Large intestine (tissue), 12 donors: ENCODE measurements around the gene PTGDR2. TPM values are rescaled to one million over a fixed set of nuclear protein-coding genes. Genes with fewer than 3 reads are reported as not detected.

ENCODE experiments used
- DNase-seq, 2 donors: peaks; one replicate each; pipeline versions ENCODE4 v3.0.0 to v3.0.0-alpha.2; 2013
- H3K27ac ChIP-seq: one replicate; pipeline ENCODE4 v1.5.1; 2013; ENCODE audit warnings: low read length
- H3K27me3 ChIP-seq: 2 replicates; pipeline ENCODE4 v1.6.1; 2013; ENCODE audit warnings: low read length; ENCODE audit not compliant: control insufficient read depth, insufficient read depth
- H3K36me3 ChIP-seq: 2 replicates; pipeline ENCODE4 v1.6.1; 2013; ENCODE audit warnings: low read length; ENCODE audit not compliant: control insufficient read depth, insufficient read depth
- H3K4me1 ChIP-seq: one replicate; pipeline ENCODE4 v1.6.1; 2013; ENCODE audit warnings: low read length; ENCODE audit not compliant: control insufficient read depth, insufficient read depth
- H3K4me3 ChIP-seq: one replicate; pipeline ENCODE4 v1.5.1; 2013; ENCODE audit warnings: low read length
- H3K9me3 ChIP-seq: one replicate; pipeline ENCODE4 v1.6.1; 2013; ENCODE audit warnings: mild to moderate bottlenecking, low read depth, low read length, moderate library complexity; ENCODE audit not compliant: control insufficient read depth
- WGBS: methylation state at CpG from one replicate; pipeline ENCODE4 v1.1.5; 2013; ENCODE audit warnings: low lambda C conversion rate; ENCODE audit not compliant: insufficient coverage; 5-methylcytosine and 5-hydroxymethylcytosine counted together
- long read RNA-seq, 11 donors: transcript quantifications; one replicate each; lab custom pipeline, GENCODE V29; 2026
- polyA plus RNA-seq: library from polyadenylated mRNA; unstranded; fragments of 120-200 nt; gene quantifications from one replicate; pipeline ENCODE4 v1.2.1, GENCODE V29; 2013

The PTGDR2 gene
- 5.0 TPM for polyA plus RNA-seq
- long read RNA-seq, donor 1, partial matches to known transcripts = 0 of 1 reads
- long read RNA-seq, donor 1, other reads (novel, unspliced or antisense) = 0 of 1 reads
- long read RNA-seq, donor 2, partial matches to known transcripts = 0 of 2 reads
- long read RNA-seq, donor 2, other reads (novel, unspliced or antisense) = 0 of 2 reads
- long read RNA-seq, donor 3 = 0 reads
- long read RNA-seq, donor 4 = 0 reads
- long read RNA-seq, donor 5, partial matches to known transcripts = 0 of 1 reads
- long read RNA-seq, donor 5, other reads (novel, unspliced or antisense) = 0 of 1 reads
- long read RNA-seq, donor 6 = 0 reads
- long read RNA-seq, donor 7 = 0 reads
- long read RNA-seq, donor 8, partial matches to known transcripts = 0 of 1 reads
- long read RNA-seq, donor 8, other reads (novel, unspliced or antisense) = 0 of 1 reads
- long read RNA-seq, donor 9, partial matches to known transcripts = 0 of 1 reads
- long read RNA-seq, donor 9, other reads (novel, unspliced or antisense) = 0 of 1 reads
- long read RNA-seq, donor 10, partial matches to known transcripts = 0 of 2 reads
- long read RNA-seq, donor 10, other reads (novel, unspliced or antisense) = 0 of 2 reads
- long read RNA-seq, donor 11 = 0 reads

DNA sequence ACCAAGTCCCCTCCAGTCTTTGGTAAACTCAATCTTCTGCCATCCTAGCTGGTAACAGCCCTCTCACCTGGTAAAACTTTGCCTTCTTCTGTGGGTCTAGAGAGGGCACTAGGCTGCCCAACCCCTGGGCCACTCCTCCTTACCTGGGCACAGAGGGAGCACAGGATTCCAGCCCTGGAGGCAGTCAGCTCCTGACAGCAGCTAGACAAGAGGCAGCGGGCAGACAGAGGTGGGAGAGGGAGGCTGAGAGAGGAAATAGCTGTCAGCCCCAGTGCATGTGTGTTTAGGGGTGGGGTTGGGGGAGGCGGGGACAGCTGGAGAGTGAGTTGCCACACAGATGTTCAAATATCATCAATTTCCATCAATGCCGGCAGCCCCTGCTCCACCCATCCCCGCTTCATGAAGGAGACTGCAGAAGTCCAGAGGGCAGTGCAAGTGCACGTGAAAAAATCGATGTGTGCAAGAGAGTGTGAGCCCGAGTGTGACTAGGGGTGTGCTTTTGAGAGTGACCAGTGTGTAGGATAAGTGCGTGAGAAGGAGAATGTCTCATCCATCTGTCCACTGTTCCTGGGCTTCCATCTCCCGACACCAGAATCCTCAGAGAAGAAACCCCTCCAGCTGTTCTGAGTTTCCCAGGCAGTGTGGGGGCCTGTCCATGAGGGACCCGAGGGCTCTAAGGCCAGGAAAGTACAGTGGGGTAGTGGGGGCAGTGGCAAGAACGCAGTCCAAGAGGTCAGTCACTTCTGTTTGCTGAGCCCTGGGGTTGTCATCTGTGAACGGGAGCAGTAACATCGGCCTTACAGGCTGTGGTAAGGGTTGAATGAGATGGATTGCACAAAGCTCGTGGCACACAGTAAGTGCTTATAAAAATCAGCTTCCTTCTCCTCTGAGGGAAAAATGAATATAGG lies at the start of gene PTGDR2:
Gene PTGDR2, minus strand, starts transcription at position 225 of the 908 bp plus-strand sequence. CDS start 2,228 bp downstream, outside the sequence.
- WGBS = 70% methylated on average over 2 of the region's 14 CpGs
- Histone ChIP-seq H3K4me3 (no peak within 1 kb of the TSS), H3K27ac (no peak within 1 kb of the TSS)

GRCh38 chr11:60905047-60905446 lies 49.3 kb upstream of the PTGDR2 start:
- Histone ChIP-seq H3K4me1 (peaks cover 15% of the 10 kb centered on the region), H3K9me3 (no peaks in the 10 kb centered on the region), H3K27ac (peak overlapping the region; percentile 95), H3K27me3 (no peaks in the 10 kb centered on the region), H3K36me3 (peaks cover 41% of the 10 kb centered on the region), H3K4me3 (peak overlapping the region; percentile 85)
- 0% methylated on average over 1 of the region's 6 CpGs for WGBS
- DNase-seq = no peak

More for the DNA sequence above, at the start of gene PTGDR2:
- peaks cover 9% of the 10 kb centered on the region for H3K9me3 ChIP-seq
- H3K4me1 ChIP-seq = peaks cover 30% of the 10 kb centered on the region
- peaks cover 4% of the 10 kb centered on the region for H3K36me3 ChIP-seq
- DNase-seq = peak in 1 of 2 donors; percentile 46
- H3K27me3 ChIP-seq = peaks cover 5% of the 10 kb centered on the region

DNA sequence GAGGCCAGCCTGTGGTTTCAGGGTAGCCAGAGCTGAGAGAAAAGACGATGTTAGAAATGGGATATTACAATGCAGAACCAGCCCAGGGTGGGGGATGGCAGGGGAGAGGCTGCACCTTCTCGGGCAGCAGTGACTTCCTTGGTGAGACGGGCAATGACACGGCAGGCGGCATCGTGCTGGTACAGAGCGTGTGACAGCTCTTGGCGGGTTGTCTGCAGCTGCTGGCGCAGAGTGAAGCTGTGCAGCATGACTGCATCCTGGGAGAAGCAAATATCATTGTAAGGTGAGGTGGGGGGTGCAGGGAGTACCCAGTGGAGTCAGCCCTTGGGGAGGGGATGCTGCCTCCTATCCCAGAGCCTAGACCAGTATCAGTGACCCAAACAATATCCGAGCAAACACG lies 46.9 kb upstream of the PTGDR2 start:
- Histone ChIP-seq H3K36me3 (peaks cover 61% of the 10 kb centered on the region), H3K27me3 (no peaks in the 10 kb centered on the region), H3K9me3 (no peaks in the 10 kb centered on the region), H3K27ac (no peak overlapping the region), H3K4me3 (no peak overlapping the region), H3K4me1 (peaks cover 15% of the 10 kb centered on the region)
- no peak for DNase-seq
- no CpG with 5 or more reads among the region's 11 CpGs for WGBS

- Histone ChIP-seq H3K36me3 (peaks cover 75% of the 10 kb centered on the region), H3K4me3 (no peak overlapping the region), H3K9me3 (no peaks in the 10 kb centered on the region), H3K4me1 (peaks cover 12% of the 10 kb centered on the region), H3K27me3 (no peaks in the 10 kb centered on the region), H3K27ac (no peak overlapping the region)
- DNase-seq = no peak
- WGBS = no CpG with 5 or more reads among the region's 13 CpGs
Measured at GRCh38 chr11:60900673-60901404, 45.1 kb upstream of the PTGDR2 start.

GRCh38 chr11:60899977-60900376 lies 44.2 kb upstream of the PTGDR2 start:
- no peaks in the 10 kb centered on the region for H3K27me3 ChIP-seq
- WGBS = no CpG with 5 or more reads among the region's 4 CpGs
- no peak overlapping the region for H3K27ac ChIP-seq
- no peaks in the 10 kb centered on the region for H3K9me3 ChIP-seq
- H3K4me3 ChIP-seq = no peak overlapping the region
- no peak for DNase-seq
- peaks cover 79% of the 10 kb centered on the region for H3K36me3 ChIP-seq
- H3K4me1 ChIP-seq = peaks cover 9% of the 10 kb centered on the region

GRCh38 chr11:60899046-60899936 lies 43.5 kb upstream of the PTGDR2 start:
- H3K9me3 ChIP-seq = no peaks in the 10 kb centered on the region
- H3K36me3 ChIP-seq = peaks cover 84% of the 10 kb centered on the region
- H3K4me3 ChIP-seq = no peak overlapping the region
- no peaks in the 10 kb centered on the region for H3K27me3 ChIP-seq
- peak in 1 of 2 donors; percentile 42 for DNase-seq
- 100% methylated on average over 1 of the region's 12 CpGs for WGBS
- peaks cover 2% of the 10 kb centered on the region for H3K4me1 ChIP-seq
- no peak overlapping the region for H3K27ac ChIP-seq

DNA sequence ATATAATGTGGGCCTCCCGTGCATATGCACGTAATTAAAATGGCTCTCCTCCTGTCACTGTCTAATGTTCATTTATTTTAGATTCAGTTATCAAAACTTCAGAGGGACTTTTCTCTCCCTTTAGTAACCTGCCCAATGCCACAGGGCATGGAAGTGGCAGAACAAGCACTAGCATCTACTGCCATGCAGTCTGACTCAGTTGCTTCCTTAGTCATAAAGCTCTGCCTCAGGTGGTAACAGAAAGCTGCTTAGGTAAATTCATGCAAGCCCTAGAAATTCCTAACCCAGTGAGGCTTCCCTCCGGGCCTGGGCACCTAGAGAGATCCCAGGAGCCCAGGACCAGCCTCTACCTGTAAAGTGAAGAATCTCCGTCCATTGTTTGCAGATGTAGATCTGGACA lies 41.7 kb upstream of the PTGDR2 start:
- H3K9me3 ChIP-seq = no peaks in the 10 kb centered on the region
- peaks cover 86% of the 10 kb centered on the region for H3K36me3 ChIP-seq
- no CpG with 5 or more reads among the region's 4 CpGs for WGBS
- no peak overlapping the region for H3K27ac ChIP-seq
- H3K4me3 ChIP-seq = no peak overlapping the region
- no peaks in the 10 kb centered on the region for H3K4me1 ChIP-seq
- DNase-seq = no peak
- no peaks in the 10 kb centered on the region for H3K27me3 ChIP-seq

DNA sequence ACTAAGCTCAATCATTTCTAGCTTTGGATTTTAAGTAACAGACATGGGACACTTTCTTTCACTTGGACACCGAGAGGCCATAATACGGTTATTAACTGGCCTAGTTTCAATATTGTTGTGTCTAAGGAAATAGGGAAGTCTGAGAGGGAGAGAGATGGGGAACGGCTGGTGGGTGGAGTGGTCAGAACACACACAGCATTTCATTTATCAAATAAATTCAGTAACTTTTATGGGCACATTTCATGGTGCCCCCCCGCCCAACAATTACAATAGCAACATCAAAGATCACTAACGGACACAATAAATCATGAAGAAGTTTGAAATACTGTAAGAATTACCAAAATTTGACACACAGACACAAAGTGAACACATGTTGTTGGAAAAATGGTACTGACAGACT lies 39.9 kb upstream of the PTGDR2 start:
- DNase-seq = no peak
- Histone ChIP-seq H3K27ac (no peak overlapping the region), H3K27me3 (no peaks in the 10 kb centered on the region), H3K4me1 (no peaks in the 10 kb centered on the region), H3K4me3 (no peak overlapping the region), H3K36me3 (peaks cover 78% of the 10 kb centered on the region), H3K9me3 (no peaks in the 10 kb centered on the region)
- WGBS = no CpG with 5 or more reads among the region's 5 CpGs

DNA sequence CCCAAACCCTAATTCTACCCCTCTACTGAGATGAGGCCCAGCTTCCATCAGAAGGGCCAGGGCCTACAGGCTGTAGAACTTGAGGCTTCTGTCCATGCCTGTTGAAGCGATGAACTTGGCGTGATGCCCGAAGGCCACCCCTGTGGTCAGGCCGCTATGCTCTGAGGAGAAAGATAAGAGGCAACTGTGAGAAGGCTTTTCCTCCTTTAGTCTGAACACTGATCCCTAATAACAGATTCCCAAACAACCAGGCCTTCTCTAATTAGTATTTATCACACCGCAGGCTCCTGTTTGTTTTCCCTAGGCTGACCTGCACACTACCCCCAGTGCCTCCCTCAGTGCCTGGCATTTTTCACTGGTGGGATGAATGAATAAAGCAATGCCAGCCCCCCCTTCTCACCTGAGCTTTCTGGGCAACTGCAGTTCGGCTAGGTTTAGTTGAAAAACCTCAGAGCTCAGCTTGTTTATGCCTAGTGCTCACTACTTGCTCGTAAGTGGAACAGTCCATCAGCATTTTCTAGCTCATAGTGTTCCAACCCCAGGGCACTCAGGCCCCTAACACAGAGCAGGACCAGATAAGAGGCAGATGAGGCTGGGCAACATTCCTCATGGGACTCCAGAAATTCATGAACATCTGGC lies 35.5 kb upstream of the PTGDR2 start:
- Histone ChIP-seq H3K27me3 (no peaks in the 10 kb centered on the region), H3K9me3 (no peaks in the 10 kb centered on the region), H3K4me1 (no peaks in the 10 kb centered on the region), H3K4me3 (no peak overlapping the region), H3K27ac (no peak overlapping the region), H3K36me3 (peaks cover 47% of the 10 kb centered on the region)
- WGBS = no CpG with 5 or more reads among the region's 7 CpGs
- DNase-seq = no peak
